NCI-H526 treated with DMSO at 0.1 percent for 48 hours (cell line): ENCODE data around the gene C2orf49.

ENCODE experiments used
- DNase-seq: peaks from one replicate; lab custom pipeline; 2025; lab: John Stamatoyannopoulos, UW

C2orf49 gene

DNA sequence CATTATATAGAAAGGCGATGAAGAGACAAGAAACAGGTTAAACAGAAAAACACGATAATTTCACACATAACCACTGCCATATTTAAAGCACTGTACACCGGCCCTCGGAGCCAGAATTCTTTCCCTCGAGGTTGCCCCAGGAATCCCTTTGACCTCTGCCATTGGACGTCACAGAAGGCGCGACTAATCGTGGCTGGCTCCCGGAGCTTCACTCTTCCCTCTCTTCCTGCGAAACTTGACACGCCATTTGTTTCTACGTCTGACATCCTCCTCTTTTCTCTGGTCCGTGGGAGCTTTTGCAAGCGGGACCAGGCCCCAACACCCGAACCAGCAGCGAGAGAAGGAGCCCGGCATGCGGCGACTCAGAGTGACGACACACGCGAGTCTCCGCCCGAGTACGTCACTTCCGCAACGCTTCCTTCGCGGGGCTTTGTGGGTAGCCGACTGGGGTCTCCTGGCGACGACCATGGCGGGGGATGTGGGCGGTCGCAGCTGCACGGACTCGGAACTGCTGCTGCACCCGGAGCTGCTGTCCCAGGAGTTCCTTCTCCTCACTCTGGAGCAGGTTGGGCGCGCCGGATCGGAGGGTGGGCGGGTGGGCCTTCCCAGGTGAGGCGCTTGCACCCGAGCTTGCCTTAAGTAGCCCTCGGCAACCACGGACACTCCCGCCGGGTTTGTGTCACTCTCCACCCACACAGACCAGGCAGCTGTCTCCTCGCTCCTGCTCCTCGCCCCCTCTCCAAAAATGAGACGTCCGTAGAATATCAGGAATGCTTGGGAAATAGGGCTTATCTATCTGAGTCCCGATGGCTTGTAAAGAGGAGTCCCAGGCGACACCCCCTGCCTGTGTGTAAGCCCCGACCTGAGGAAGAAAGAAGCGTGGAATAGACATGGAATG lies at the start of gene C2orf49:
Gene C2orf49 (plus strand): TSS at position 419 of the 898 bp plus-strand sequence. CDS start 48 bp downstream, at position 467.
- peak; percentile 92 for DNase-seq

DNA sequence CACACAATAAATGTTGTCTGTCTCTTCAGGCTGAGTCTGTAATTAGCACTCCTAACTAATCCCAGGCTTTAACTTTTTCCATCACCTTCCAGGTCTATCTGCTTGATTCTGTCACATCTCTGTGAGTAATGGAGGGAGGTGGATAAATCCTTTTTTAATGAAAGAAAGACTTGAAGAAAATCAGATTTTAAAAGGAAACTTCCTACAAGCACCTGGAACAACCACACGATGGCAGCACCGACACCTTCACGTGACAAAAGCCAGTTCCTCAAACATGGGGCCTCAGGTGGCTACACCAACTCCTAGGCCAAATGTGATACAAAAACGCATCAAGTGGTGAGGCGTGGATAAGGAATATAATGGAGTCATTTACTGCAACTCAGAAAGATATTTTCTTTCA lies 49.6 kb upstream of the C2orf49 start:
- no peak for DNase-seq

GRCh38 chr2:105288133-105288532 lies 49.2 kb upstream of the C2orf49 start:
- no peak for DNase-seq

- DNase-seq, result no peak
These were observed 46.2 kb upstream of the C2orf49 start for GRCh38 chr2:105290981-105291660.

DNA sequence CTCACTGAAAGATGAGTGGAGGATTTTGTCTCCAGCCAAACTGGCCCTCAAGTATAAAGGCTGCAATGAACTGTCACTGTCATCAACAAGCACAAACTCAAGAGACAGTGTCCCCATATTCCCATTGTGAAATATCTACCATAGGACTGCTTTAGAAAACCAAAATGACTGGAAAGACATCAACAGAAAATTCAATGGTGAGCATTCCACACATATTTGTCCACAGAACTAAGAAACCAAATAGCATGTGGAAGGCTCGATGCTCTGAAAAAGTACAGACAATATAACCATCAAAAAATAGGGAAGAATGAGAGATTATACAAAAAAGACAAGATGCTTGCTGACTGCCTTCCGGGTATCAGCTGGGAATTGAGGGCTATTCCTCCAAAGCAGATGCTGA lies 45.4 kb upstream of the C2orf49 start:
- DNase-seq, result no peak

DNA sequence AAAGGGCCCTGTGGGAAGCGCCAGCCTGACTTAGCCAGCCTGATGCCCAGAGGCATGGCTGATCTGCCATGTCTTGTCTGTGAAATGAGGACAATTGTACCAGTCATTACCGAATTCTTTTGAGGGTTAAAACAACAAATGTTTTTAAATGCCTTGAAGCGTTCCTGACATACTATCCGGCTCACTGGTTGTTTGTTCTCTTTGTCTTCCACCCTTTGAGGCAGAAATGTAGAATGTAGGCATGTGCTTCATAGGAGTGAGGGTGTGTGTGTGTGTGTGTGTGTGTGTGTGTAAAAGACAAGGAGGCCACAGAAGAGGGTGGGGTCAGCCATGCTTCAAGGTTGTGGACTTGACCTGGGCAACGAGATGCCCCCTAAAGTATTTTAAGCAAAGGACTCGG lies 43.3 kb upstream of the C2orf49 start:
- DNase-seq, result no peak

- DNase-seq, result peak; percentile 8
These were observed 42.4 kb upstream of the C2orf49 start for GRCh38 chr2:105294844-105295481.

- no peak for DNase-seq
These were observed 41.2 kb upstream of the C2orf49 start for GRCh38 chr2:105296017-105296611.

GRCh38 chr2:105297216-105297615 lies 40.1 kb upstream of the C2orf49 start:
- DNase-seq, result no peak

- DNase-seq, result no peak
These were observed 39.3 kb upstream of the C2orf49 start for GRCh38 chr2:105298017-105298416.

GRCh38 chr2:105299290-105299689 lies 38.0 kb upstream of the C2orf49 start:
- DNase-seq, result no peak

GRCh38 chr2:105301646-105302045 lies 35.7 kb upstream of the C2orf49 start:
- no peak for DNase-seq

DNA sequence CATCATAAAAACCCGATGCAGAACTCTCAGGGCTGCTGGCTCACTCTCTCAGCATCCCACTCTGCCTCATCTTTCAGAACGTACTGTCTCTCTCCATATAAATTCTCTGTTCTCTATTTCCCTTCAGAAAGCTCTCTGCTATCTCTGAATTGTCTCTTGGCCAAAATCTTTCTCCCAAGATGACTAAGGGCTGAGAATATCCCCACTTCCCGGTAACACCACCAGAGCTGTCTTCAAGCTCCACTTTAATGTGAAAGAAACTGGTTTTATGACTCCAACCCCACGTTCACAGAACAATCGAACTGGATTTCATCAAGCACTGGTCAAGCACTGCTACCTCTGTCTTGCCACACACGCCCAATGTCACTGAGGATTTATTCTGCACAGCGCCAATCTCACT lies 30.2 kb upstream of the C2orf49 start:
- DNase-seq, result no peak

- no peak for DNase-seq
These were observed 29.8 kb upstream of the C2orf49 start for GRCh38 chr2:105307550-105307949.

DNA sequence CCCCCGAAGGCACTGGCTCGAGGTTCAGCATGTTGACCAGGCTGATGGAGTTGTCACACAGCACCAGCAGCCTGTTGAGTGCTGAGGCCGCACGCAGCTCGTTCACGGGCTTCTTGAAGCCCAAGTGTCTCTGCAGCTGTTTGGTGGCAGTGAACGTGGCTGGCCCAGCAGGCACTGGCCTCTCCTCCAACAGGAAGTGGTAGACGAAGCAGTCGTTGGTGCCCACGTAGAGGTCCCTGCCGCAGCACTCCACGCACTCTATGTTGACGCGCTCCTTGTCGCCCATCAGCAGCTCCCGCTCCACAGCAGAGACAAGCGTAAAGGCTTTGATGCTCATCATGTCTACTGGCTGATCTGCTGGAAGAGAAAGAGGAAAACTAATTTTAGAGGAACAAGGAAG lies 29.4 kb upstream of the C2orf49 start:
- DNase-seq, result no peak

- no peak for DNase-seq
These were observed 28.8 kb upstream of the C2orf49 start for GRCh38 chr2:105308382-105309146.

- DNase-seq, result no peak
These were observed 28.2 kb upstream of the C2orf49 start for GRCh38 chr2:105309147-105309545.

DNA sequence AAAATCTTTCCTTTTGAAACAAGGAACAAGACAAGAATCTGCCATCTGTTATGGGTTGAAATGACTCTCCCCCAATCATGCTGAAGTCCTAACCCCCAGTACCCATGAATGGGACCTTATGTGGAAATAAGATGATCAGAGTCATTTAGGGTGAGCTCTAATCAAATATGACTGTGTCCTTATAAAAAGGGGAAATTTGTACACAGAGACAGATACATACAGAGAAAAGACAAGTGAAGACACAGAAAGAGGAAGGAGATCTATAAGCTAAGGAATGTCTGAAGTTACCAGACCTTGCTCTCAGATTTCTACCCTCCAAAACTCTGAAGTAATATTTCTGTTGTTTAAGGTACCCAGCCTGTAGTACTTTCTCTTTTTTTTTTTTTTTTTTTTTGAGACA lies 23.5 kb upstream of the C2orf49 start:
- no peak for DNase-seq

DNA sequence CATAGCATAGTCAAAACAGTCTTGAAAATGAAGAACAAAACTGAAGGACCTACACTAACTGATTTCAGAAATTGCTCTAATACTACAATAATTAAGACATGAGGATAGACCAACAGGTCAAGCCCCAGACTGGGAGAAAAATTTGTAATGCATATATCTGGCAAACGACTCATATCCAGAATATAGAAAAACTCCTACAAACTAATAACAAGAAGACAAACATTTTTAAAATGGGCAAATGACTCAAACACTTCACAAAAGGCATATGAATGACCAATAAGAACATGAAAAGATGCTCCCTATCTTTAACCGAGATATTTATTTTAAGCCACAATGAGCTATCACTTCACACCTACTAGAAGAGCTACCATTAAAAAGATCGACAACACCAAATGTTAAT lies 22.0 kb upstream of the C2orf49 start:
- no peak for DNase-seq

DNA sequence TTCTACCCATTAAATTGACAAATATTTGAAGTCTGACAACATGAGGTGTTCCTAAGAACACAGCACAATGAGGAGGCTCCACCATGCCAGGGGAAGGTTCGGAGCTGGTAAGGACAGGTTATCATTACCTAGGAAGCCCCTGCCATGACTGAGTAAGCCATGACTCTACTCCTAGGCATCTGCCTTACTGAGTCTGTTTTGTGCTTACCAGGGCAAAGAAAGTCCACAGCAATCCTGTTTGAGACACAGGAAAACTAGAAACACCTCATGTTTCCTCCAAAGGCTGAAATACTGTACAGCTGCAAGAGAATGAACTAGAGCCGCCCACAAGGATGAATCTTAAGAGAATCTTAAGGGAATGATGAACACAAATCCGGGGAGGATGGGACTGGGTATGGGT lies 19.4 kb upstream of the C2orf49 start:
- no peak for DNase-seq

- DNase-seq, result no peak
These were observed 16.6 kb upstream of the C2orf49 start for GRCh38 chr2:105320651-105321215.
